Endodermal cell (in vitro differentiated cells): ENCODE measurements around the gene CLCNKB. TPM values are rescaled to one million over a fixed set of nuclear protein-coding genes. Genes with fewer than 3 reads are reported as not detected.

ENCODE experiments used
- DNase-seq: peaks from one replicate; pipeline ENCODE4 v3.0.0-alpha.2; 2017
- H3K27ac ChIP-seq: 2 replicates; pipeline ENCODE4 v1.5.1; 2013; ENCODE audit warnings: mild to moderate bottlenecking, low read depth, low read length, moderate library complexity
- H3K27me3 ChIP-seq: 2 replicates; pipeline ENCODE4 v1.6.1; 2013; ENCODE audit warnings: mild to moderate bottlenecking, low read length, moderate library complexity; ENCODE audit not compliant: insufficient read depth, control insufficient read depth, poor library complexity, severe bottlenecking
- H3K36me3 ChIP-seq: 2 replicates; pipeline ENCODE4 v1.7.0; 2013; ENCODE audit warnings: mild to moderate bottlenecking, low read length, moderate library complexity; ENCODE audit not compliant: control insufficient read depth, insufficient read depth
- H3K4me1 ChIP-seq: one replicate; pipeline ENCODE4 v1.7.0; 2013; ENCODE audit warnings: low read length; ENCODE audit not compliant: control insufficient read depth, insufficient read depth
- H3K4me3 ChIP-seq: 2 replicates; pipeline ENCODE4 v1.5.1; 2013; ENCODE audit warnings: mild to moderate bottlenecking, low read length, moderate library complexity
- H3K9ac ChIP-seq: 2 replicates; pipeline ENCODE4 v1.6.1; 2013; ENCODE audit warnings: mild to moderate bottlenecking, low read length, moderate library complexity; ENCODE audit not compliant: poor library complexity, severe bottlenecking; ENCODE audit errors: extremely low read depth
- H3K9me3 ChIP-seq: 2 replicates; pipeline ENCODE4 v1.6.1; 2013; ENCODE audit warnings: mild to moderate bottlenecking, low read length, moderate library complexity; ENCODE audit not compliant: control insufficient read depth
- H3K27ac Mint-ChIP-seq: 2 replicates; pipeline ENCODE4 v1.8.0; 2020; ENCODE audit warnings: mixed read lengths
- H3K27me3 Mint-ChIP-seq: 2 replicates; pipeline ENCODE4 v1.8.0; 2021; ENCODE audit warnings: mild to moderate bottlenecking, mixed read lengths; ENCODE audit not compliant: insufficient read depth
- H3K36me3 Mint-ChIP-seq: 2 replicates; pipeline ENCODE4 v1.8.0; 2020; ENCODE audit warnings: low read depth, mixed read lengths
- H3K4me1 Mint-ChIP-seq: 2 replicates; pipeline ENCODE4 v1.8.0; 2020; ENCODE audit warnings: mixed read lengths
- H3K4me3 Mint-ChIP-seq: 2 replicates; pipeline ENCODE4 v1.8.0; 2020; ENCODE audit warnings: mild to moderate bottlenecking, moderate library complexity, mixed read lengths
- H3K9me3 Mint-ChIP-seq: 2 replicates; pipeline ENCODE4 v1.8.0; 2020; ENCODE audit warnings: mild to moderate bottlenecking, mixed read lengths
- CTCF ChIP-seq: fragments of 200-600 bp; sonication (generic); conservative IDR thresholded peaks from 2 replicates; pipeline ENCODE4 v1.5.0; 2021; ENCODE audit warnings: antibody characterized with exemption, mild to moderate bottlenecking
- WGBS, 2 experiments: methylation state at CpG; one replicate each; pipeline versions ENCODE4 v1.1.5 to v1.1.7; 2013; ENCODE audit warnings: missing lambda C conversion rate in 2 of 2, mixed read lengths in 1 of 2; ENCODE audit not compliant: insufficient coverage in 1 of 2, insufficient read length in 1 of 2; 5-methylcytosine and 5-hydroxymethylcytosine counted together
- total RNA-seq, 2 donors: library from RNA; stranded (reverse); fragmentation: NEBNext Ultra II Directional in 1 of 2; extraction: Animal tissue kit (Norgen Biotek cat#: 25700) in 1 of 2; gene quantifications; 2 replicates in 1 of 2; 3 replicates in 1 of 2; pipeline ENCODE4 v1.2.1, GENCODE V29; 2021

CLCNKB gene
- total RNA-seq, 2 donors from 2014 or later = 3.6 to 3.7 TPM

- WGBS, 2 experiments = 79 to 82% methylated on average over 4 to 5 of the region's 5 CpGs
- Mint-ChIP-seq H3K27me3 (peaks cover 62% of the 10 kb centered on the region), H3K27ac (no peak overlapping the region), H3K36me3 (no peaks in the 10 kb centered on the region), H3K4me1 (peaks cover 14% of the 10 kb centered on the region), H3K9me3 (no peaks in the 10 kb centered on the region), H3K4me3 (peak overlapping the region; percentile 56)
- no peak overlapping the region for H3K27ac ChIP-seq
- no peak for DNase-seq
- peaks cover 30% of the 10 kb centered on the region for H3K27me3 ChIP-seq
- TF ChIP-seq CTCF = no peak
- no peaks in the 10 kb centered on the region for H3K36me3 ChIP-seq
- no peak overlapping the region for H3K9ac ChIP-seq
- H3K9me3 ChIP-seq = no peaks in the 10 kb centered on the region
- H3K4me1 ChIP-seq = peaks cover 6% of the 10 kb centered on the region
- H3K4me3 ChIP-seq = peak overlapping the region; percentile 79
Observed at GRCh38 chr1:16074217-16074616, 30.6 kb downstream of the CLCNKB start.

GRCh38 chr1:16075337-16076030 lies 31.9 kb downstream of the CLCNKB start:
- no peak overlapping the region for H3K4me3 ChIP-seq
- no peak for DNase-seq
- no peaks in the 10 kb centered on the region for H3K9me3 ChIP-seq
- H3K36me3 ChIP-seq = no peaks in the 10 kb centered on the region
- Mint-ChIP-seq H3K27me3 (peaks cover 59% of the 10 kb centered on the region), H3K4me3 (no peak overlapping the region), H3K9me3 (no peaks in the 10 kb centered on the region), H3K27ac (no peak overlapping the region), H3K4me1 (peaks cover 14% of the 10 kb centered on the region), H3K36me3 (no peaks in the 10 kb centered on the region)
- H3K27me3 ChIP-seq = peaks cover 30% of the 10 kb centered on the region
- peaks cover 11% of the 10 kb centered on the region for H3K4me1 ChIP-seq
- H3K9ac ChIP-seq = no peak overlapping the region
- TF ChIP-seq CTCF = no peak
- no peak overlapping the region for H3K27ac ChIP-seq
- 91 to 92% methylated on average over 7 to 11 of the region's 11 CpGs for WGBS, 2 experiments

GRCh38 chr1:16076031-16076864 lies 32.7 kb downstream of the CLCNKB start:
- peaks cover 56% of the 10 kb centered on the region for H3K27me3 Mint-ChIP-seq
- Histone ChIP-seq H3K27ac (no peak overlapping the region), H3K9ac (no peak overlapping the region)

More at GRCh38 chr1:16076031-16076864, 32.7 kb downstream of the CLCNKB start:
- no peak overlapping the region for H3K4me3 Mint-ChIP-seq
- Histone ChIP-seq H3K4me3 (no peak overlapping the region), H3K36me3 (no peaks in the 10 kb centered on the region), H3K27me3 (peaks cover 30% of the 10 kb centered on the region), H3K9me3 (no peaks in the 10 kb centered on the region), H3K4me1 (peaks cover 11% of the 10 kb centered on the region)
- H3K36me3 Mint-ChIP-seq = no peaks in the 10 kb centered on the region
- DNase-seq = no peak
- WGBS, 2 experiments = 86 to 88% methylated on average over 7 to 14 of the region's 14 CpGs
- no peak overlapping the region for H3K27ac Mint-ChIP-seq
- no peaks in the 10 kb centered on the region for H3K9me3 Mint-ChIP-seq
- peaks cover 14% of the 10 kb centered on the region for H3K4me1 Mint-ChIP-seq
- TF ChIP-seq CTCF = no peak
